ENCODE results near the gene FKBP5.

Gene FKBP5

GRCh38 chr6:35583893-35584688 is 104.6 kb downstream of the FKBP5 start:
- H3K27ac ChIP-seq: no peak overlapping the region
- peak; percentile 64 for DNase-seq

GRCh38 chr6:35582315-35582714 is 106.4 kb downstream of the FKBP5 start:
- no peak for DNase-seq
- no peak for TF ChIP-seq CTCF (IDR thresholded peaks at IDR 0.05; ENCODE audit: low read depth, low read length, missing control alignments)
- no peak overlapping the region for H3K4me3 ChIP-seq (ENCODE audit: low read depth, low read length)
- in situ Hi-C loops (cut with HindIII; ENCODE audit: low pct_ligation_motif_present, low sequenced_read_pairs): no loop called here
- H3K27me3 ChIP-seq (replicated peaks): no peaks in the 10 kb centered on the region
- peaks cover 12% of the 10 kb centered on the region for H3K36me3 ChIP-seq (replicated peaks)
- no peak overlapping the region for H3K27ac ChIP-seq

More at GRCh38 chr6:35583893-35584688, 104.6 kb downstream of the FKBP5 start:
- in situ Hi-C loops (cut with HindIII; ENCODE audit: low pct_ligation_motif_present, low sequenced_read_pairs): no loop called here
- no peak overlapping the region for H3K4me3 ChIP-seq (ENCODE audit: low read depth, low read length)
- H3K27me3 ChIP-seq (replicated peaks): no peaks in the 10 kb centered on the region
- peak; percentile 84 for TF ChIP-seq CTCF (IDR thresholded peaks at IDR 0.05; ENCODE audit: low read depth, low read length, missing control alignments)
- peaks cover 12% of the 10 kb centered on the region for H3K36me3 ChIP-seq (replicated peaks)

- no peaks in the 10 kb centered on the region for H3K27me3 ChIP-seq (replicated peaks)
- no peak for TF ChIP-seq CTCF (IDR thresholded peaks at IDR 0.05; ENCODE audit: low read depth, low read length, missing control alignments)
- no peak overlapping the region for H3K4me3 ChIP-seq (ENCODE audit: low read depth, low read length)
- no peak for DNase-seq
- peaks cover 15% of the 10 kb centered on the region for H3K36me3 ChIP-seq (replicated peaks)
- no peak overlapping the region for H3K27ac ChIP-seq
- in situ Hi-C loops (cut with HindIII; ENCODE audit: low pct_ligation_motif_present, low sequenced_read_pairs): no loop called here
Observed at GRCh38 chr6:35581633-35582032, 107.1 kb downstream of the FKBP5 start.

GRCh38 chr6:35580836-35581235 is 107.9 kb downstream of the FKBP5 start:
- in situ Hi-C loops (cut with HindIII; ENCODE audit: low pct_ligation_motif_present, low sequenced_read_pairs): no loop called here
- Histone ChIP-seq H3K27ac (no peak overlapping the region), H3K4me3 (ENCODE audit: low read depth, low read length) (no peak overlapping the region), H3K27me3 (replicated peaks) (no peaks in the 10 kb centered on the region), H3K36me3 (replicated peaks) (peaks cover 21% of the 10 kb centered on the region)
- no peak for DNase-seq
- TF ChIP-seq CTCF (IDR thresholded peaks at IDR 0.05; ENCODE audit: low read depth, low read length, missing control alignments): no peak

GRCh38 chr6:35576682-35577081 is 112.0 kb downstream of the FKBP5 start:
- H3K27me3 ChIP-seq (replicated peaks): no peaks in the 10 kb centered on the region
- H3K4me3 ChIP-seq (ENCODE audit: low read depth, low read length): no peak overlapping the region
- no peak for TF ChIP-seq CTCF (IDR thresholded peaks at IDR 0.05; ENCODE audit: low read depth, low read length, missing control alignments)
- peaks cover 32% of the 10 kb centered on the region for H3K36me3 ChIP-seq (replicated peaks)
- H3K27ac ChIP-seq: no peak overlapping the region
- in situ Hi-C loops (cut with HindIII; ENCODE audit: low pct_ligation_motif_present, low sequenced_read_pairs): no loop called here
- DNase-seq: no peak
